K562 (cell line): ENCODE results near the gene TSPAN12. TPM values are rescaled to one million over a fixed set of nuclear protein-coding genes. Genes with fewer than 3 reads are reported as not detected.

ENCODE experiments used
- ATAC-seq: fragments of 200-7000 bp; cut with Tn5 transposase; 3 replicates; pipeline ENCODE4 v1.9.1; 2020; ENCODE audit warnings: moderate library complexity
- BruUV-seq: library from RNA; stranded (reverse); fragments of 400-500 nt; replicated peaks from 2 replicates; lab custom pipeline; 2021; lab: Mats Ljungman, UMichigan
- CTCF ChIA-PET: fragments of 300-600 bp; formaldehyde crosslinking; extraction: SDS; loops from one replicate; lab custom pipeline; 2021; ENCODE audit warnings: low intra/inter-chr PET ratio; lab: Yijun Ruan, JAX
- POLR2A ChIA-PET: fragments of 300-600, 350-650 bp; sonication (Branson Sonifier 250); formaldehyde crosslinking; extraction: SDS; loops from one replicate; lab custom pipeline; 2021; ENCODE audit warnings: antibody characterized with exemption, inconsistent platforms; lab: Yijun Ruan, JAX
- DNase-seq, 4 experiments: peaks; one replicate each; pipeline versions ENCODE4 v3.0.0 to v3.0.0-alpha.2; 2011 to 2018; ENCODE audit warnings: low spot score in 3 of 4, mixed read lengths in 3 of 4; ENCODE audit errors: extremely low read depth in 1 of 4
- FAIRE-seq: peaks from 2 replicates; lab custom pipeline; 2011; peaks lifted over from hg19 to GRCh38; lab: Jason Lieb, UNC
- H2AFZ ChIP-seq: 2 replicates; pipeline ENCODE4 v1.6.0; 2011; ENCODE audit warnings: low read depth, low read length, control low read depth, inconsistent platforms
- H3K27ac ChIP-seq: fragments of 200-600 bp; 3 replicates; pipeline ENCODE4 v1.8.0; 2011; ENCODE audit warnings: low read depth, mild to moderate bottlenecking, control low read depth, inconsistent platforms, low read length, moderate library complexity, mixed read lengths; ENCODE audit errors: extremely low read depth
- H3K27me3 ChIP-seq, 2 experiments: fragments of 300-600 bp in 1 of 2; 2 replicates in 1 of 2; 3 replicates in 1 of 2; pipeline versions ENCODE4 v1.6.0 to v1.8.0; 2011; ENCODE audit warnings: inconsistent platforms in 2 of 2, low read length in 2 of 2, mild to moderate bottlenecking in 1 of 2, mixed read lengths in 1 of 2, moderate library complexity in 1 of 2; ENCODE audit not compliant: control insufficient read depth in 2 of 2, insufficient read depth in 2 of 2
- H3K36me3 ChIP-seq: fragments of 300-600 bp; 3 replicates; pipeline ENCODE4 v1.8.0; 2011; ENCODE audit warnings: mild to moderate bottlenecking, low read length, inconsistent platforms; ENCODE audit not compliant: control insufficient read depth, insufficient read depth
- H3K4me1 ChIP-seq, 2 experiments: fragments of 200-600 bp in 1 of 2; replicated peaks in 1 of 2; 2 replicates in 1 of 2; 3 replicates in 1 of 2; pipeline versions ENCODE4 v1.5.1 to v1.8.0; 2011; ENCODE audit warnings: inconsistent platforms in 2 of 2, low read length in 2 of 2, mild to moderate bottlenecking in 1 of 2, mixed read lengths in 1 of 2, moderate library complexity in 1 of 2; ENCODE audit not compliant: control insufficient read depth in 2 of 2, insufficient read depth in 2 of 2
- H3K4me2 ChIP-seq: 2 replicates; pipeline ENCODE4 v1.6.1; 2011; ENCODE audit warnings: low read length, control low read depth, inconsistent platforms, mixed read lengths; ENCODE audit not compliant: insufficient read depth
- H3K4me3 ChIP-seq: fragments of 200-600 bp; sonication (generic), shearing (Covaris generic); 2 replicates; pipeline ENCODE4 v1.5.1; 2016; ENCODE audit warnings: control low read depth, inconsistent platforms
- H3K79me2 ChIP-seq: fragments of 200-600 bp; 3 replicates; pipeline ENCODE4 v1.8.0; 2011; ENCODE audit warnings: low read length, inconsistent platforms; ENCODE audit not compliant: control insufficient read depth, insufficient read depth
- H3K9ac ChIP-seq, 2 experiments: 2 replicates each; pipeline versions ENCODE4 v1.6.0 to v1.6.1; 2011; ENCODE audit warnings: low read depth in 2 of 2, low read length in 2 of 2, control low read depth in 1 of 2, inconsistent platforms in 1 of 2, mild to moderate bottlenecking in 1 of 2, mixed read lengths in 1 of 2; ENCODE audit not compliant: insufficient read depth in 1 of 2
- H3K9me1 ChIP-seq: one replicate; pipeline ENCODE4 v1.6.0; 2011; ENCODE audit warnings: inconsistent platforms, mild to moderate bottlenecking, low read length, moderate library complexity; ENCODE audit not compliant: control insufficient read depth, insufficient read depth
- H3K9me3 ChIP-seq: replicated peaks from 2 replicates; pipeline ENCODE4 v1.5.1; 2011; ENCODE audit warnings: low read depth, low read length, inconsistent platforms; ENCODE audit not compliant: control insufficient read depth, insufficient read depth
- H4K20me1 ChIP-seq: replicated peaks from 2 replicates; pipeline ENCODE4 v1.6.1; 2011; ENCODE audit warnings: low read length, inconsistent platforms, mixed read lengths; ENCODE audit not compliant: control insufficient read depth, insufficient read depth
- PTRF ChIP-seq: fragments of 450-650 bp; IDR thresholded peaks from 2 replicates; pipeline ENCODE4 v1.6.1; 2016; ENCODE audit warnings: mild to moderate bottlenecking, missing genetic modification characterization, missing compliant biosample characterization
- STAT5A ChIP-seq: IDR thresholded peaks from 2 replicates; pipeline ENCODE4 v1.6.1; 2012; ENCODE audit warnings: low read length, inconsistent platforms, borderline replicate concordance
- STAT5B ChIP-seq: fragments of 250-450 bp; sonication (Bioruptor Pico); IDR thresholded peaks from 2 replicates; pipeline ENCODE4 v1.8.0; 2021; ENCODE audit warnings: mild to moderate bottlenecking, inconsistent platforms
- ZNF589 ChIP-seq: fragments of 200-800 bp; sonication (Bioruptor generic); IDR thresholded peaks from 2 replicates; pipeline ENCODE4 v1.6.1; 2016; ENCODE audit warnings: low read depth, missing genetic modification characterization, missing compliant biosample characterization
- ZNF717 ChIP-seq: fragments of 250-450 bp; sonication (Bioruptor Pico); IDR thresholded peaks from 2 replicates; pipeline ENCODE4 v1.5.0; 2021
- WGBS: fragments of 100-300 bp; shearing (Covaris generic); methylation state at CpG from one replicate; pipeline ENCODE4 v1.1.6; 2016; ENCODE audit warnings: low coverage, mixed read lengths; ENCODE audit not compliant: insufficient coverage; ENCODE audit errors: missing lambda C conversion rate; 5-methylcytosine and 5-hydroxymethylcytosine counted together
- in situ Hi-C: fragments of 300-500 bp; cut with MboI; formaldehyde crosslinking; loops from 4 replicates; pipeline ENCODE4 v1.15.0; 2018; ENCODE audit warnings: inconsistent platforms, mixed read lengths
- intact Hi-C: fragments of 100-400 bp; cut with micrococcal nuclease; formaldehyde crosslinking; loops from 2 replicates; pipeline ENCODE4 v1.14.2; 2022
- polyA plus RNA-seq, 8 experiments: library from polyadenylated mRNA; depleted of rRNA in 4 of 8; stranded (reverse) in 5 of 8; unstranded in 3 of 8; fragments of >200 nt; fragmentation: Nextera tagmentation in 2 of 8; fragmentation: Illumina TruSeq in 1 of 8; extraction: Ambion mirVana in 2 of 8; extraction: Trizol in 1 of 8; gene quantifications; 2 replicates each; pipeline versions ENCODE4 v1.2.1 to v1.2.3, GENCODE V29; 2011 to 2014; ENCODE audit warnings: inconsistent platforms in 1 of 8, missing spikeins in 1 of 8
- total RNA-seq, 7 experiments: library from RNA; depleted of rRNA in 6 of 7; stranded (reverse); fragments of >200 nt in 6 of 7; fragmentation: Illumina TruSeq in 2 of 7; extraction: Trizol in 2 of 7; gene quantifications; 2 replicates each; pipeline versions ENCODE4 v1.2.1 to v1.2.3, GENCODE V29; 2011 to 2021; ENCODE audit warnings: low replicate concordance in 1 of 7
- TF ChIP-seq, protein P1 (sequence below), 2 experiments: fragments of 250-450 bp in 1 of 2; fragments of 450-650 bp in 1 of 2; sonication (Bioruptor Pico) in 1 of 2; IDR thresholded peaks; 2 replicates each; pipeline versions ENCODE4 v1.6.1 to v1.8.0; 2016 to 2021; ENCODE audit warnings: mild to moderate bottlenecking in 2 of 2, moderate library complexity in 2 of 2, missing compliant biosample characterization in 1 of 2, missing genetic modification characterization in 1 of 2
- TF ChIP-seq, protein P2 (sequence below): fragments of 250-450 bp; sonication (Bioruptor Pico); IDR thresholded peaks from 2 replicates; pipeline ENCODE4 v1.8.0; 2021; ENCODE audit warnings: mild to moderate bottlenecking, moderate library complexity

The TSPAN12 gene
- total and polyA plus RNA-seq, 9 of the 15 experiments (the other 6 are each of a cell fraction or from before 2014, with no cell fraction given): 0.13 to 1.7 (median 0.35) TPM; not detected in 1

DNA sequence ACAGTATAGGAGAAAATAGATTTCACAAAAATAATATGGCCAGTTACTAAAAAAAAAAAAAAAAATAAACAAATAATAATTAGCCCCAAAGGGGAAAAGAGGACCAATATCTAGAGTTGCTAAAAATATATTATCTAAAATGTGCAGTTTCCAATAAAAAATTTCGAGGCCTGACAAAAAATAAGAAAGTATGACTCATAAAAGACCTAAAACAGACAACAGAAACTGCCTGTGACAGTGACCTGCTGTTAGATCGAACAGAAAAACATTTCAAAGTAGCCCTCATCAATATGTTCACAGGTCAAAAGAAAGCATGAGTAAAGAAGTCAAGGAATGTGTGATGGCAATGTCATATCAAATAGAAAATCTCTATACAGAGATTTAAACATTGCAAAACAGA lies 11.8 kb upstream of the TSPAN12 start:
- Histone ChIP-seq H3K9me3 (no peaks in the 10 kb centered on the region), H3K27ac (no peak overlapping the region), H2AFZ (no peak overlapping the region), H3K27me3 (peaks cover 0 to 4% of the 10 kb centered on the region in 2 experiments; a peak in 1 of 5 replicates), H3K4me1 (no peaks in the 10 kb centered on the region), H3K36me3 (no peaks in the 10 kb centered on the region), H3K9ac (no peak overlapping the region), H3K4me3 (no peak overlapping the region), H3K9me1 (no peaks in the 10 kb centered on the region), H4K20me1 (no peaks in the 10 kb centered on the region), H3K79me2 (no peaks in the 10 kb centered on the region), H3K4me2 (no peak overlapping the region)
- TF ChIP-seq, protein P1, sequence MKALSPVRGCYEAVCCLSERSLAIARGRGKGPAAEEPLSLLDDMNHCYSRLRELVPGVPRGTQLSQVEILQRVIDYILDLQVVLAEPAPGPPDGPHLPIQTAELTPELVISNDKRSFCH (CRISPR knock-in tag; IDR thresholded peaks at IDR 0.05): no peak
- TF ChIP-seq, protein P1 (tag; IDR thresholded peaks at IDR 0.05): no peak
- no peak for TF ChIP-seq STAT5A
- no peak for TF ChIP-seq STAT5B (CRISPR knock-in tag)
- TF ChIP-seq, protein P2, sequence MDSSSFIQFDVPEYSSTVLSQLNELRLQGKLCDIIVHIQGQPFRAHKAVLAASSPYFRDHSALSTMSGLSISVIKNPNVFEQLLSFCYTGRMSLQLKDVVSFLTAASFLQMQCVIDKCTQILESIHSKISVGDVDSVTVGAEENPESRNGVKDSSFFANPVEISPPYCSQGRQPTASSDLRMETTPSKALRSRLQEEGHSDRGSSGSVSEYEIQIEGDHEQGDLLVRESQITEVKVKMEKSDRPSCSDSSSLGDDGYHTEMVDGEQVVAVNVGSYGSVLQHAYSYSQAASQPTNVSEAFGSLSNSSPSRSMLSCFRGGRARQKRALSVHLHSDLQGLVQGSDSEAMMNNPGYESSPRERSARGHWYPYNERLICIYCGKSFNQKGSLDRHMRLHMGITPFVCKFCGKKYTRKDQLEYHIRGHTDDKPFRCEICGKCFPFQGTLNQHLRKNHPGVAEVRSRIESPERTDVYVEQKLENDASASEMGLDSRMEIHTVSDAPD (CRISPR knock-in tag): no peak
- TF ChIP-seq ZNF589 (CRISPR knock-in tag): no peak
- no peak for TF ChIP-seq ZNF717 (CRISPR knock-in tag)
- TF ChIP-seq PTRF (tag): no peak
- WGBS: 2% methylated on average over 2 of the region's 2 CpGs
- ATAC-seq (no peak), DNase-seq (no peak), FAIRE-seq (no peak)
- in situ Hi-C loops: no loop called here
- ChIA-PET CTCF (no interaction called here), POLR2A (no interaction called here)
- BruUV-seq: no TSS peak
- intact Hi-C loops: no loop called here
